HG02943 (cell line): ENCODE results near the gene GNAI3.

Experiments
- ATAC-seq: cut with Tn5 transposase; IDR thresholded peaks from one replicate; pipeline ENCODE4 v1.9.1; 2021; ENCODE audit warnings: mild to moderate bottlenecking, low read depth, moderate library complexity; ENCODE audit not compliant: unreplicated experiment

Gene GNAI3

DNA sequence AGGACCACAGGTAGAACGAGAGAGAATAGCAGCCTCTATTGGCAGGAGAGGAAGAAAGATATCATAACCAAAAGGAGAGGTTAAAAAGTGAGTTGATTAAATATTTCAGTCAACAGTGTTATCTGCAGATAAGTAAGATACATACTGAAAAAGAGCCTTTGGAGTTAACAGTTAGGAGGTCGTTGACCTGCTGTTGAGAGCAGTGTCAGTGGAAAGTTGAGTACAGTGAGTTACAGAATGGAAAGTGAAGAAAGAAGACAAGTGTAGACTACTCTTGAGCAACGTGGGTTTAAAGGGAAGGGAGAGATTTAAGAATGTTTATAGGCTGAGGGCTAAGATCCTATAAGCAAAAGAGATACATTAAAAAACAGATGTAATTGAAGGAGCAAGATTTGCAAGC is 40.8 kb downstream of the GNAI3 start:
- ATAC-seq = no peak

DNA sequence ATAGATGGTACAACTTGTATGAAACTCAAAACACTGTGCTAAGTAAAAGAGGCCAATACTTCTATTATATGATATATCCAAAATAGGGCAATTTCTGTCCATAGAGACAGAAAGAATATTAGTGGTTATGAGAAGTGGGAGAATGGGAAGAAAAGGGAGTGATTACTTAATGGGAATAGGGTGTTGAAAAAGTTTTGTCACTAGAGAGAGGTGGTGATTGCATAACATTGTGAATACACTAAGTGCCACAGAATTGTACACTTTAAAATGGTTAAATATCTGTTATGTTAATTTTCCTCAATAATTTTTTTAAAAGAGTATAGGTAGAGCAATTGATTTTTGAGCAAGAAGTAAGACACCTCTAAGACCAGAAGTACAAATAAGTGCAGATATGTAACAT is 41.3 kb downstream of the GNAI3 start:
- ATAC-seq = no peak

DNA sequence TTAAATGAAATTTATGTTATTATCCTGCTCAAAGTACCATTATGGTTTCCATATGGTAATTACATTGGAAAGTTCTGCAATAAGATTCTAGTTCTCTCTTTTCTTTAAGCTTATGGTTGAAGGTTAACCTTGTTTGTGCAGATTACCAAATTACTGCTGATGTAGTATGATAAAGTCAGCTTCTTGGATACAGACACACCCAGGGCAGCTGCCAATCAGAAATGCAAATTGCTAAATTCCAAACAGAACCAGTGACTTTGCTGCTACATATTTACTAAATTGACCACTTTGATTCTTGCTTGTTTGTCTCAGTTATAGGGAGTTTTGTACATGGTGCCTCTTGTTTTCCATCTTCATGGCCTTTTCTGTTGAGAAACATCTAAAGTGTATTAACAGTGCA is 44.5 kb downstream of the GNAI3 start:
- ATAC-seq = no peak

DNA sequence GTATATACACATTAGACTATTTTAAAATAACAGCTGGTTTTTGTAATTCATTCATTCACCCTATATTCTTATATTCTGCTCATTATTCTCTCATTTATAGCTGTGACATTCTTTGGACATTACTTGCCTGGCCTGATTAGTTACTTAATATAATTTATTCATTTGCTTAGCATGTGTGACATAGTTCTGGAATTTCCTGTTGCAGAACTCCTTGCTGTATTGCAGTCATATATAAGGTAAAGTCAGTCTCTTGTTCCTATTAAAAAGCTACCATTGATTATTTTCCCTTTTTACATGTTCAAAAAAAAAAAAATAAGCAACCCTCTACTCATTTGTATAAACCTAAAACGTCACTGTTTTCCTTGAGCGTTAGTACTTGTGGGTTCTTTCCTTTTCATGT is 47.1 kb downstream of the GNAI3 start:
- no peak for ATAC-seq

DNA sequence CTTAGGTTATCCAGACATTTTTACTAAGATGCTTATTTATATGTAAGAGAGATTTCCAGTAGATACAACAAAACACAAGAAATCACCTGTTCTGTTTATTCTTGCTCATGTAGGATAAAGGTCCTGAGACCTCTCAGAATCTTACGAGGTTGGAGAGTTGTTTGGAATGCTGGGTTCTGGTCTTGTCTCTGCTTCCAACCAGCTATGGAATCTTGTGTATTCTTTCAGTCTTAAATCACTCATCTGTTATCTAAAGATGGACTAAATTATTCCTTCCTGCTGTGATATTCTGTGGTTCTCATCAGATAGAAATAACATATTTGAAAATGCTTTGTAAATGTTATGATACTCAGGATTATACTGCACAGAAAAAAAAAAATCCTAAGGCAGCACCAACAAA is 49.7 kb downstream of the GNAI3 start:
- no peak for ATAC-seq

DNA sequence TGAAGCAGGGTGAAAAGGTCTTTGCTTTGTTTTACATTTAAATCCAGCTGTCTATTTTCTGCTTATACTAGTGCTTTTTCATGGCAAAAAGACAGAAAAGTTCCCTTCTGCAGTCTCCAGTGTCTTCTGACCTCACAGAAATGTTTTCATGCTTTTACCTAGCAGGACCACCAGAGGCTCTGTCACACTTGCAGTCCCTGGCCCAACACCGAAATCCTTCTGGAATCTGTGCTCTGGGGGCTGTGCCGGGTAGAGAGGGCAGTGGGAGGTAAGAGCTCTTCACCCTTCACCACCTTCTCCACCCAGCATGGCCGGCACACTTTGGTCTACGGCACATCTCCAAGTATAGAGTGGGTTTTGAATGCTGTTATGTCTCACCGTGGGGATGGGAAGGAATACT is 50.2 kb downstream of the GNAI3 start:
- ATAC-seq = no peak

DNA sequence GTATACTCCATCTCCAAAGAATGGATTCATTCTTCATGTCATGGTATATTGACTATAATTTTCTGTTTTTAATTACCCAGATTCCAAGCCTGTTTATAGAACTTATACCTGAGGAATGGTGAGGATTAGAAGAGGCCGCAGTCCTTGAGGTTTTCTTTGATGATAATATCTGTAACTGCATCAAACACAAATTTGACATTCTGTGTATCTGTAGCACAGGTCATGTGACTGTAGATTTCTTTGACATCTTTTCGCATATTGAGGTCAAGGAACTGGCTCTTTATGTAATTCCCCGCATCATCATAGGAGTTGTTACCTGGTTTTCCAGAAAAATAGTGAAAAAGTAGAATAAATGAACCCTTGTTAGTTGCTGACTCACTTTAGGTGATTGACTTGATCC is 54.8 kb downstream of the GNAI3 start:
- ATAC-seq = no peak

DNA sequence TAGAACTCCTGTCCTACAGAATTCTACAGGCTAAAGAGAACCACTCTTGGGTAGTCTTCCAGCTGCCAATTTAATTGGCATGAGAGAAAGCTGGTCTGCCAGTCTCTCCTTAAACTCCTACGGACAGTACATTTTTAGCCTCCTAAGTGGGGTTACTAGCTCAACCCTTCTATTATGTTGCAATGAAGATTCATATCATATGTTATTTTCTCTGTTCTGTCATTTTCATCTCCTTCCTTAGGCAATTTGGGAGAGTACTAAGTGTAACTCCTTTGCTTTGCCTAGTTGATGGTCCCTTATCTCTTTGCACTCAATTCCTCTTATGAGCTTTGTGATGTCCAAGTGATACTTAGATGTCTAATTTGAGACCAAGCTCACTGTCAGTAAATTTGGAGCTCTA is 57.0 kb downstream of the GNAI3 start:
- ATAC-seq = no peak

DNA sequence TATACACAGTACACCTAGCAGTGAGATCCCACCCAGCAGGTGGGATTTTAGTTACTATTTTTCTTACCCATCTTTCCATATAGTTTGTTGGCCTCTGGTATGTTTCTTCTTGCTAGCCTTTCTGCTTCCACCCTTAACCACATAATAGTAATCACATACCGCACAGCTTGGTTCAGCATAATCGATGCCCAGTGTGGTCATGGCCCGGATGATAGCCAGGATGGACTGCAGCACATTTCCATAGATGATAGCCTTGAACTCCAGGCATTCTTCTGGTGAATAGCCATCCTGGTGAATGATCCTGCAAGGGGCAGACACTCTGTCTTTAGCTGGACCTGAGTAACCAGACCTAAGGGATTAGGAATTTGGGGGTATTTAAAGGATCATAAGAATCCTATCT is 61.5 kb downstream of the GNAI3 start:
- no peak for ATAC-seq

DNA sequence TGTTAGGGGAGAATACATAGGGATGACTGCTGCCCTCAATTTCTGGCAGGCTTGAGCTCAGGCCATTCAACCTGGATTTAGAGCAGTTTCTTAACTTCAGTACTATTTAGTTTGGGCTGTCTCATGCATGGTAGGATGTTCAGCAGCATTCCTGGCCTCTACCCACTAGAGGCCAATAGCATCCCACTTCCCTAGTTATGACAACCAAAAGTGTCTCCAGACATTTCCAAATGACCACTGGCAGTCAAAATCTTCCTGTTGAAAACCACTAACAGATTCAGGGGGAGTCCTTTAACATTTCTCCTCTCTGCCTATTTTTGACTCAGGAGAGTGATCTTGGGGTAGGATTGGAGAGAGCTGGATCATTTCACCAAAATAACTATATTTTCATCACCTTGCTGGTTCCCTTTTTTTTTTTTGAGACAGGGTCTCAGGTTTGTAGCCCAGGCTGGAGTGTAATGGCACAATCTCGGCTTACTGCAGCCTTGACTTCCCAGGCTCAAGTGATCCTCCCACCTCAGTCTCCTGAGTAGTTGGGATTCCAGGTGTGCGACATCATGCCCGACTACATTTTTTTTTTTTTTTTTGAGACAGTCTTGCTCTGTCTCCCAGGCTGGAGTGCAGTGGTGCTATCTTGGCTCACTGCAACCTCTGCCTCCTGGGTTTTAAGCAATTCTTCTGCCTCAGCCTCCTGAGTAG is 62.3 kb downstream of the GNAI3 start:
- ATAC-seq = no peak

DNA sequence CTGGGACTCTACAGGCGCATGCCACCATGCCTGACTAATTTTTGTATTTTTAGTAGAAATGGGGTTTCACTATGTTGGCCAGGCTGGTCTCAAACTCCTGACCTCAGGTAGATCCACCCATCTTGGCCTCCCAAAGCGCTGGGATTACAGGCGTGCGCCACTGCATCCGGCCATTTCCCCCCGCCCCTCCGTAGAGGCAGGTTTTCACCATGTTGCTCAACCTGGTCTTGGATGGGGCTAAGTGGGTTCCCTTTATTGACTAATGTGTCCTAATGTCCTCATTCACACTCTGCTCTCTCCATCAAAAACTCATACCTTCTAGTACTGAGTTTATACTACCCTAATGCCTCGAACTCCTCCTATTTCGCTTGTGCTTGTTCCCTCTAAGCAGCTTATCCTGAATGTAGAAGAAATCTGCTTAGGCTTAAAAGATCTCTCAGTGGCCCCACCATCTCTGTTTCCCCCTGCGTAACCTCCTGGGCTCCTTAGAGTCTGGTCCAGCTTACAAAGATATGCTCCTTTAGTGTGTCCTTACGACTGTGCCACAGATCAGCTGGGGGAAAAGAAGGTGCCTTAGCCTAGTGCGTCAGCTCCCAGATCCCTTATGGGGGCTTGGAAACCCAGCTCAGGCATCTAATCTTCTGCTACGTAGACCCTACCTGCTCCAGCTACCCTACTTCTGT is 63.0 kb downstream of the GNAI3 start:
- no peak for ATAC-seq

DNA sequence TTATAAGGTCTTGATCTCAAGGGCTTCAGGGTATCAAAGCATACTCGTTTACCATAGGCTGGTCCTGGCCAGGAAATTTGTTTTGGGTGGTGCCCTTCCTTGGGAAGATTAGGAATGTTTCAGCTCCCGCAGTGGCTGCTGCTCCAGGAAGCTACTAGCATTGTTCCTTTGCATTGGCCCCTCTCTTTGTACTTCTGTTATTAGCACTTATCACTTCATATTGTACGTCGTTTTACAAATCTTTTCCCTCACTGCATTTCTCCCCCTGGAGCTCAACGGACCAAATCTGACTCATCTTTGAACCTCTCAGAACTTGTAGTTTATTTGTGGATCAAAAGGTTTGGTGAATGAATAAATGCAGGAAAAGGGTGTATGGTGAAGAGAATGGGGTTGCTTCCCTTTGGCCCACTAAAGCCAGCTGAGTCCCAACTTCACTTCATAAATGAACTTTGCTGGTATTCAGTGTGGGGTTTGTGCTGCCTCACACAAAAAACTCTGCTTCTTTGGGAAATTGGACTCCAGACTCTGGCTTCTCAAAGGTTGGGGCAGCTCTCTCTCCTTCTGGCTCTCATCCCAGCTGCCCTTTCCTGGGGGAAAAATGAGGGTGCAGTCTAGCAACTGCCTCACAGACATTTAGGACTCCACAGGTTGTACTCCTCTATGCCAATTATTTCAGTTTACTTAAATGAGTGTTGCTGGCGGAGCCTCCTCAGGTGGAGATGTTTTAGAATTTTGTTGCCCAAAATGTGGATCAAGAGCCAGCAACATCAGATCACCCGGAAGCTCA is 65.1 kb downstream of the GNAI3 start:
- no peak for ATAC-seq

DNA sequence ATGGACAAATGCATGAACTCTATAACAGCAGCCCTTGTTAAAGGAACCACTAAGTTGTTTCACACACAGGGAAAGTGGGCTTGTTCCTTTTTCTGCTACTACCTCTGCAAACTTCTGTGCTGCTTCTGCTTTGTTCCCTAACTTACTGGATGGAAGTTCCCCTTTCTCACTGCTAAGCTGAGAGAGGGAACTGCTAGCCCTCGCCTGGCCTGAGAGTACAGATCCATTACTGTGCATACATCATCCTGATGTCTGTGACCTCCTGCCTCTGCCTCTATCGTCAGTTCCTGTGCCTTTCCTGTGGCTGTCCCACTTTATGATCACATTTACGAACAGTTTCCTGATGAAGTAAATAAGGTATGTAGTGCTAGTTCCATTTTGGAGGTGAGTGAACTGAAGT is 67.5 kb downstream of the GNAI3 start:
- no peak for ATAC-seq

DNA sequence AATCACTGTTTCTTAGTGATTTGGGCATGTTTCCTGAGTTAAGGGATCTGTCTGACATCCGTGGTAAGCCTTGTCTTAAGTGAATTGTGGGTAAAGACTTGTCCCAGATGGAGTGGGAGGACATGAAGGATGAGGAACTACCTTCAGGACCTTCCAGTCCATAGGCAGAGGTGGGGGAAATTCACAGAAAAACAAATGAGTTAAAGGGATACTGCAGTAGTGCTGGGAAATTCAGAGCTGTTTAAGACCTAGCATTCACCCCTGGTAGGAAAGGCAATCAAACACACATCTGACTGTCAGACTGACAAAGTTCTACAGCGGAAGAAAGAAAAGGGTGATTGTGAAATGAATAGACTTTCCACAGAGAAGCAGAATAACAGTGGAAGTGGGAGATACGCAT is 68.0 kb downstream of the GNAI3 start:
- ATAC-seq = no peak

DNA sequence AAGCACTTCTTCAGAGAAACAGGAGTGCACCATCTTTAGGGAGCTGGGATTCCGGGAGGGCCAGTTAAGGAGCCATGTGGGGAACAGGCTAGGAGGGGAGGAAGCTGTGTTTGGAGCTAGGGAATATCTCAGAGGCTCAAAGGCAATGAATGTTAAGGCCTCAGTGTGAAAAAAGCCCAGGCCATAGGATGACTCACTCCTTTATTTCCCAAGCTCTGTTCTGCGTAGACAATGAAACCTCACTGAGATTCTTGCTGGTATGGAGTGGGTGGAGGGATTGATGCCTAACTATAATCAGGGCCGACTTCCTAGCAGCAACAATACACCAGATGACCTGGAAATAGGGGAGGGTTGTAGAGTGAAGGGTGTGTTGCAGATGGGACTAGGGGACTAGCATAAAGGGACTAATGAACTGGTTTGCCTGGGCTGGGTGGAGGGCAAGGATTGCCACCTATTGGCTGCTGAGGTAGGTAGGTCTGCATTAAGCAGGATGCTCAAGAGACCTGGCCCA is 68.9 kb downstream of the GNAI3 start:
- no peak for ATAC-seq

DNA sequence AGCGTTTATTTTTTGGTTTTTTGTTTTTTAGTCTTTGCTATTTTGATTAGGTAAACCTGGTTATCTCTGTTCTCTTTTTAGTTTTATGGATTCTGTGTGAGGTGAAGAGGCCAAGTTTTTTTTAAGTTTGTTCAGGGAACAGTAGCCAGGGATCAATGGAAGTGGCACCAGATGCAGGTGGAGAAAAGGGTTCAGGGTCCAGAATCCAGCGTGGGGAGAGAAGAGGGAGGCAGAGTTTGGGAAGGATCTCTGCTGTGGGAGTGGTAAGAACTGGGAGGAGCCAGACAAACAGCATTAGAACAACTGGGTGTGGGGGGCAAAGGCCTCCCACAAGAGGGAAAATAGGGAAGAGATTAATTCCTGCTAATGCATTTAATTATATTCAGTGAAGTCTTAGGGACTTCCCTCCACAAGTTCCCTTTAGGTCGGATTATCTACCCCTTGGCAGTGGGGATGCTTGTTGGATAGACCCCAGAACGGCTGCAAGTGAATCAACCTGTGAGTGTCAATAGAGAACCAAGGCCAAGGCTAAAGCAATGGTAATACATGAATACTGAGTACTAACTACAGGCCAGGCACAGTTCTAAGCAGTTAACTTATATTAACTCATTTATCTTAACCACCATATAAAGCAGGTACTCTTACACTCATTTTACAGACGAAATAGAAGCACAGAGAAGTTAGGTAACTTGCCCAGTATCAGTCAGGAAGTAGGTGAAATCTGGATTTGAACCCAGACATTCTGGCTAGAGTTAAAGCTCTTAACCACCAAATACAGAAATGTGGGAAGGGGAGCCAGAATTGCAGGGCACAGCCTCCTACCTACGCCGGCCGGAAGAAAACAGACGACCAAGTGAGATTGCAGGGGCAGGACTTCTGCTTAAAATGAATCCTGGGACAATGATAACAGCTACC is 70.5 kb downstream of the GNAI3 start:
- no peak for ATAC-seq

DNA sequence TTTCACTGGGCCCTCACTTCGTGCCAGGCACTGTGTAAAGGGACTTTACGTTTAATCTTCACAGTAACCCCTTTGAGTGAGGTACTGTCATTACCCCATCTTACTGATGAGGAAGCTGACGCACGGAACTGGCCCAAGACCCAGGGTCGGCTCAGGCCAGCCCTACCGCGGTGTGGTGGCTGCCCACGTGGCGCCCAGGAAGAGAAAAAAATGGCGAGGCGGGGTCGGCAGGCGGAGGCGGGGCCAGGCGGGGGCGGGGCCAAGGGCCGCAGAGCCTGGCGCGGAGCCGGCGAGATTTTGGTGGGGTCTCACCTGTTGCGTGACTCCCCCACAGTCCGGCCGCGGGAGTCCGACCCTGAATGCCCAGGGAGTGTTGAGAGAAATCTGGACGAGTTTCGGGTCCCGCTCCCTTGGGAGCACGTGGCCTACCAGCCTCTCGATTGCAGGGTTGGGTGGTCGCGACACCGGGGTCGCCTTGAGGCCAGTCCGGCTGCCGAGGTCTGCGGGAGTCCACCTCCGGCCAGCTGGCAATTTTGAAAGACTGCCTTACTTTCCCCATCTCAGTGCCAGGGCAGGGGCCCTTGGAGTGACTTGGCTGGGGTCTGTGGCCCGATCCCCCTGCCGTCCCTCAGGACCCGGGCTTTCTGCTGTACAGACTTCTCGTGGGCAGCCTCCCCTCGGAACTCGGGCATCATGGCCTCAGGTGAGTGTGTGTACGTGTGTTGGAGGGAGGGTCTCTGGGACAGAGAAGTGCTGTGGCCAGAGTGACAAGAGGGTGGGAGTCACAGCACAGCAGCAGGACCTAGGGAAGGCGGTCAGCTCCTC is 71.4 kb downstream of the GNAI3 start, which contains the start of the genes AMPD2 and GNAT2:
Gene AMPD2 (plus strand): TSS at position 262 of the 825 bp plus-strand sequence. CDS start 1,339 bp downstream, outside the sequence.
Gene GNAT2 (minus strand): TSS at position 41 of the 825 bp plus-strand sequence. CDS start 6,746 bp downstream, outside the sequence.
- peak; percentile 51 for ATAC-seq

DNA sequence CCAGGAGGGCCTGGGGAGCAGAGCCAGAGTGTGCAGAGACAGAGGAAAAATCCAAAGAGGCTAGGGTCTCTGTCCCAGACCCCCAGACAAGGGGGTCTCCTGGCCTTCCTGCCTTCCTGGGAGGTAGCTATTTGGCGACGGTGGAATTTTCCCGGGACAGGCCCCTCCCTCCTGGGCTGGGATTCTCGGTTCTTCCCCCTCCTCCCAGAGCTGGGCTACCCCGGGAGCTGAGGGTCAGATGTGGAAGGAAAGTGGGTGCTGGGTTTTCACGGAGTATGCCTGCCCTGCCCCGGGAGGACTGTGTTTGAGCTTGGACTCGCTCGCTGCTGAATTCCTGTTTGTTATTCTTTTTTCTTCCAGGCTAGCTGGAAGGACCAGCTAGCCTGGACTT is 72.0 kb downstream of the GNAI3 start:
- no peak for ATAC-seq

DNA sequence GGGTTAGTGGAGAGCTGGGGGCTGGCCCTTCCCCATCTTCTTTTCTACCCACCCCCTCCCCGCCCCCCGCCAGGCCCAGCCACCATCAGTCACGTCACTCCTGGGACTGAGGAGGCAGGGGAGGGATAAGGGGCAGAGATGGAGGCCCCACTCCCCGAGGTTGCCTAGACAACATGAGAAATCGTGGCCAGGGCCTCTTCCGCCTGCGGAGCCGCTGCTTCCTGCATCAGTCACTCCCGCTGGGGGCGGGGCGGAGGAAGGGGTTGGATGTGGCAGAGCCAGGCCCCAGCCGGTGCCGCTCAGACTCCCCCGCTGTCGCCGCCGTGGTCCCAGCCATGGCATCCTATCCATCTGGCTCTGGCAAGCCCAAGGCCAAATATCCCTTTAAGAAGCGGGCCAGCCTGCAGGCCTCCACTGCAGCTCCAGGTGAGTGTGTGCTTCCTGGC is 72.4 kb downstream of the GNAI3 start:
- peak; percentile 55 for ATAC-seq
